SU-DHL-6 (cell line): ENCODE data around the gene SCIN.

Source experiments
- CTCF ChIP-seq: fragments of 200-600 bp; sonication (generic); IDR thresholded peaks from one replicate; pipeline ENCODE4 v1.5.1; 2017; ENCODE audit warnings: antibody characterized with exemption, mild to moderate bottlenecking, low read length, moderate library complexity; ENCODE audit not compliant: insufficient read depth, poor library complexity, severe bottlenecking
- EZH2phosphoT487 ChIP-seq: fragments of 200-600 bp; sonication (generic), shearing (Covaris generic); conservative IDR thresholded peaks from 2 replicates; pipeline ENCODE4 v1.6.1; 2018; ENCODE audit warnings: mild to moderate bottlenecking, antibody characterized with exemption, low read length, moderate library complexity, mixed read lengths

DNA sequence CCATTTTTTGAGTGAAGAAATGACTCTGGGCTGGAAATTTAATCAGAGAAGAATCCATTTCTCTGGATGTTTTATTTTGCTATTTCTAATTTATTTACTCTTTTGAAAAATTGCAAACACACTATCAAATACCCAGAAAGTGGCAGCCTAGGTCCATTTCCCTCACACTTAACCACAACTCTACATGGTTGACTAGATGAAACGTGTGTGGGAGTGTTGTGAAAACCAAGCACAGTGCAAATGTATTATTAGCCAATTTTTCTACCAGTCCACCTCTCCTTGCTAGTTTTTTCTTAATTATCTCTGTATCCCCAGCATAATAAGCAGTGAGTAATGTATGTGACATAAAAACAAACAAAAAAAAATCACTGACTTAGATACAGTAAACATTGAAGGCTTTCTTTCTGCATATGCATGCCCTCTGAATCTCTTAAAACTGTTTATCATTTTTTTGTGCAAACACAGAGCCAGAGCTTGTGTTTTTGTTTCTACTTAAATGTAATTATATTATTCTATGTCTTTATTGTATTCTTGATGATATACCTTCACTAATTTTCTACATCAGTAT is 30.9 kb downstream of the SCIN start:
- TF ChIP-seq CTCF, result no peak
- TF ChIP-seq EZH2phosphoT487, result no peak
